Liver (tissue), 3 donors: Measurements from ENCODE around the gene MTG1.

Source experiments
- EGR1 ChIP-seq, 2 donors: IDR thresholded peaks; 2 replicates each; pipeline ENCODE4 v1.6.1; 2016 to 2018; ENCODE audit warnings: antibody characterized with exemption in 2 of 2, low read depth in 2 of 2
- FOXA2 ChIP-seq: IDR thresholded peaks from 2 replicates; pipeline ENCODE4 v1.6.1; 2016; ENCODE audit warnings: antibody characterized with exemption
- GABPA ChIP-seq, 2 donors: IDR thresholded peaks in 1 of 2; conservative IDR thresholded peaks in 1 of 2; 2 replicates each; pipeline ENCODE4 v1.6.1; 2016; ENCODE audit warnings: antibody characterized with exemption in 2 of 2, mild to moderate bottlenecking in 1 of 2, moderate library complexity in 1 of 2
- HNF4G ChIP-seq: IDR thresholded peaks from 2 replicates; pipeline ENCODE4 v1.6.1; 2016; ENCODE audit warnings: antibody characterized with exemption
- JUND ChIP-seq, 2 donors: IDR thresholded peaks; 2 replicates each; pipeline ENCODE4 v1.6.1; 2016; ENCODE audit warnings: antibody characterized with exemption in 2 of 2
- RAD21 ChIP-seq, 2 donors: IDR thresholded peaks; 2 replicates each; pipeline ENCODE4 v1.6.1; 2016; ENCODE audit warnings: antibody characterized with exemption in 2 of 2, mild to moderate bottlenecking in 2 of 2
- REST ChIP-seq: IDR thresholded peaks from 2 replicates; pipeline ENCODE4 v1.6.1; 2016; ENCODE audit warnings: antibody characterized with exemption, mild to moderate bottlenecking
- SP1 ChIP-seq: IDR thresholded peaks from 2 replicates; pipeline ENCODE4 v1.6.1; 2018; ENCODE audit warnings: antibody characterized with exemption, mild to moderate bottlenecking
- TAF1 ChIP-seq: conservative IDR thresholded peaks from 2 replicates; pipeline ENCODE4 v1.6.1; 2016; ENCODE audit warnings: antibody characterized with exemption, mild to moderate bottlenecking
- ZBTB33 ChIP-seq: IDR thresholded peaks from 2 replicates; pipeline ENCODE4 v1.6.1; 2016; ENCODE audit warnings: antibody characterized with exemption
- TF ChIP-seq, protein P1 (sequence below): fragments of 150-350 bp; IDR thresholded peaks from 2 replicates; pipeline ENCODE4 v1.5.1; 2017; ENCODE audit warnings: improper control_type of control experiment, low read depth, low read length; ENCODE audit not compliant: missing input control
- donor health status: healthy.
- donor health status: healthy.

GRCh38 chr10:133349577-133350011, 44.4 kb upstream of the MTG1 start:
- TF ChIP-seq TAF1 (no peak), REST (no peak), EGR1 (IDR thresholded peaks at IDR 0.05; ENCODE audit: low read depth in 2 of 2) (no peak), ZBTB33 (no peak), JUND (IDR thresholded peaks at IDR 0.05) (no peak), SP1 (no peak), FOXA2 (no peak), GABPA (IDR thresholded peaks at IDR 0.05 in 1 of 2, conservative IDR thresholded peaks at IDR 0.05 in 1 of 2) (no peak), RAD21 (IDR thresholded peaks at IDR 0.05) (no peak), HNF4G (no peak)
- TF ChIP-seq, protein P1, sequence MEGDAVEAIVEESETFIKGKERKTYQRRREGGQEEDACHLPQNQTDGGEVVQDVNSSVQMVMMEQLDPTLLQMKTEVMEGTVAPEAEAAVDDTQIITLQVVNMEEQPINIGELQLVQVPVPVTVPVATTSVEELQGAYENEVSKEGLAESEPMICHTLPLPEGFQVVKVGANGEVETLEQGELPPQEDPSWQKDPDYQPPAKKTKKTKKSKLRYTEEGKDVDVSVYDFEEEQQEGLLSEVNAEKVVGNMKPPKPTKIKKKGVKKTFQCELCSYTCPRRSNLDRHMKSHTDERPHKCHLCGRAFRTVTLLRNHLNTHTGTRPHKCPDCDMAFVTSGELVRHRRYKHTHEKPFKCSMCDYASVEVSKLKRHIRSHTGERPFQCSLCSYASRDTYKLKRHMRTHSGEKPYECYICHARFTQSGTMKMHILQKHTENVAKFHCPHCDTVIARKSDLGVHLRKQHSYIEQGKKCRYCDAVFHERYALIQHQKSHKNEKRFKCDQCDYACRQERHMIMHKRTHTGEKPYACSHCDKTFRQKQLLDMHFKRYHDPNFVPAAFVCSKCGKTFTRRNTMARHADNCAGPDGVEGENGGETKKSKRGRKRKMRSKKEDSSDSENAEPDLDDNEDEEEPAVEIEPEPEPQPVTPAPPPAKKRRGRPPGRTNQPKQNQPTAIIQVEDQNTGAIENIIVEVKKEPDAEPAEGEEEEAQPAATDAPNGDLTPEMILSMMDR, result no peak
